D721Med (cell line): ENCODE measurements around the gene JPH2.

Source experiments
- DNase-seq: peaks from one replicate; pipeline ENCODE4 v3.0.0; 2011; ENCODE audit warnings: low spot score; ENCODE audit not compliant: insufficient read length
- FAIRE-seq: peaks from 2 replicates; lab custom pipeline; 2011; peaks lifted over from hg19 to GRCh38; lab: Jason Lieb, UNC
- TF ChIP-seq, protein P1 (sequence below): IDR thresholded peaks from 2 replicates; pipeline ENCODE4 v1.5.1; 2012; ENCODE audit warnings: mild to moderate bottlenecking, control low read depth; ENCODE audit not compliant: insufficient read depth; ENCODE audit errors: missing control alignments

JPH2 gene

DNA sequence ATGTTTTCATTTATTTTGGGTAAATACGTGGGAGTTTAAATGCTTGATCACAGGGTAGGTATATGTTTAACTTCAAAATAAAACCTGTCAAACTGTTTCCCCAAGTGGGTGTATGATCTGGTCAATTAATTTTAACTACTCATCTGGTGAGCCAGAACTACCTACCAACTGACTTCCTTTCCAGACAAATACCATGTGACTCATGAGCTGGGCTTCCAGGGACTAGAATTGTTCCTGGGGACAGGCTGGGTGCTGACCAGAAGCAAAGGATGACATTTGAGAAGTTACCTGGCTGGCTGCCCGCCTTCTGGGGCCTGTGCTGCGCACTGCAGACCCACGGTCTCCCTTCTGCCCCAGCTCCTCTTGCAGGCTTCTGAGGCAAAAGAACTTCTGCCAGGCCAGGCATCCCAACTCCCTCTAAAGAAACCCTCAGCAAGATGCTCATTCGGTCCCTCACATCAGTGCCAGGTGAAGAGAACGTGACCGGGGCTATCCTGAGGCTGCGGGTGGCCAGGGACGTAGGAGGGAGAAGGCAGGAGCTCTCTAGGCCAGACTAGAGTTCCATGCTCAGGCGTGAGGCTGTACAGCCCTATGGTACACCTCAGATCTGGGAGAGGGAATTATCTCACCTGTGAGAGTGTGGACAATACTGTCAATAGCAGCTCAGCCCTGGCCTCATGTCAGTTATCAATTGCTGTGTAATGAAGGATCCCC, 103.6 kb downstream of the JPH2 start:
- TF ChIP-seq, protein P1, sequence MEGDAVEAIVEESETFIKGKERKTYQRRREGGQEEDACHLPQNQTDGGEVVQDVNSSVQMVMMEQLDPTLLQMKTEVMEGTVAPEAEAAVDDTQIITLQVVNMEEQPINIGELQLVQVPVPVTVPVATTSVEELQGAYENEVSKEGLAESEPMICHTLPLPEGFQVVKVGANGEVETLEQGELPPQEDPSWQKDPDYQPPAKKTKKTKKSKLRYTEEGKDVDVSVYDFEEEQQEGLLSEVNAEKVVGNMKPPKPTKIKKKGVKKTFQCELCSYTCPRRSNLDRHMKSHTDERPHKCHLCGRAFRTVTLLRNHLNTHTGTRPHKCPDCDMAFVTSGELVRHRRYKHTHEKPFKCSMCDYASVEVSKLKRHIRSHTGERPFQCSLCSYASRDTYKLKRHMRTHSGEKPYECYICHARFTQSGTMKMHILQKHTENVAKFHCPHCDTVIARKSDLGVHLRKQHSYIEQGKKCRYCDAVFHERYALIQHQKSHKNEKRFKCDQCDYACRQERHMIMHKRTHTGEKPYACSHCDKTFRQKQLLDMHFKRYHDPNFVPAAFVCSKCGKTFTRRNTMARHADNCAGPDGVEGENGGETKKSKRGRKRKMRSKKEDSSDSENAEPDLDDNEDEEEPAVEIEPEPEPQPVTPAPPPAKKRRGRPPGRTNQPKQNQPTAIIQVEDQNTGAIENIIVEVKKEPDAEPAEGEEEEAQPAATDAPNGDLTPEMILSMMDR, result no peak
- no peak for FAIRE-seq
- DNase-seq, result no peak

DNA sequence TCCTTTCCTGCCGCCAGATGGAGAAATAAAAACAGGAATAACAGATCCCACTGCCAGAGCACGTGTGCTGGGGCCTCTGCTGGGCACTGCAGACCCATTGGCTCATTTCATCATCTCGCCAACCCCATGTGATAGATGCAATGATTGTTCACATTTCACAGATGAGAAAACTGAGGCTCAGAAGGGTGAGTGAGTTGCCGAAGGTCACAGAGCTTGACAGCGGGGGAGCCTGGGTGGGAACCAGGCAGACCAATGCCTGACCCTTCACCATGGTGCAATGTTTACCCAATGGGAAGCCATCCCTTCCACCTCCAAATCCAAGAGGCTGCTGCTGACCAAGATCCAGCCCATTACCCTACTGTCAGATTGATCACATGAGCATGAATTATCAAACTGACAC, 105.1 kb downstream of the JPH2 start:
- FAIRE-seq (no peak), DNase-seq (no peak)
- TF ChIP-seq, protein P1, result no peak

DNA sequence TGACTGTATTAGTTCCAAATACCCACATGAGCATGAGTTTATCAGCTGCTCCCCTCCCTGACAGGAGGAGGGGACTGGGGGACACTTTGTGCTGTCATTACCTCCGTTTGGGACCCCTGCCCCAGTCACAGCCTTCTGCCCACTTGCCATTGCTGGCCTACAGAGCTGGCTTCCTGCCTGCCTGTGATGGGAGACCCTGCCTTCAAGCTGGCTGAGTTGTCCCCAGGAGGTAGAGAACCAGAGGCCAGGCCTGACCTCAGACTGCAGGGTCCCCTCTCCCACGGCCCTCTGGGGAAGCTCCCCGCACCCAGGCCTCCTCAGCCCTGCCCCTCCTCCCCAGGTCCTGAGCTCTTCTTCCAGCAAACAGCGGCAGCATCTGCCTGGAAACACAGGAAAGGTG, 105.5 kb downstream of the JPH2 start:
- DNase-seq, result no peak
- TF ChIP-seq, protein P1, result no peak
- FAIRE-seq, result no peak

DNA sequence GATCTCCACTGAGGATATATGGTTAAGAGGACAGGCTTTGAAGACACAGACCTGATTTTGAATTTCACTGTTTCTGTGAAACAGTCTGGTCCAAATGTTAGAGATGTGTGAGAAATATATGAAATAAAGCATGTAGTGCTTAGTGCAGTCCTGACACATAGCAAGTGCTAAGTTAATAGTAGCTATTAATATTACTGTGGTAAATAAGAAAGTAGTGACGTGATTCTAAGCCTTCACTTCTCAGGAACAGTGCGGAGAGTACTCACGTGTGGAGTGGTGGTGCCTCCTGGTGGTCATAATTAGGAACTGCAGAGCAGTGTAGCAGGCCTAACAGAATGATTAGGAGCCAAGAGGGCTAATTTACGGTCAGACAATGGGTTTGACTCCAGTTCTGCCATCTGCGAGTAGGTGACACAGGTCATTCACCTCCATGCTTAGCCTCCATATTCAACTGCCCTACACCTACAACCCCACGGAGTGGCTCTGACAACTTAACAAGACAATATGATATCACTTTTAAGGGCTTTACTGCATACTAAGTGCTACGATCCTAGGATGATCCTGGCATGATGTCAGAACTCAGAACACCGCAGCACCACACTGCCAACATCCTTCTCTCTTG, 106.2 kb downstream of the JPH2 start:
- TF ChIP-seq, protein P1, result peak; percentile 98
- DNase-seq (peak; percentile 58), FAIRE-seq (no peak)

DNA sequence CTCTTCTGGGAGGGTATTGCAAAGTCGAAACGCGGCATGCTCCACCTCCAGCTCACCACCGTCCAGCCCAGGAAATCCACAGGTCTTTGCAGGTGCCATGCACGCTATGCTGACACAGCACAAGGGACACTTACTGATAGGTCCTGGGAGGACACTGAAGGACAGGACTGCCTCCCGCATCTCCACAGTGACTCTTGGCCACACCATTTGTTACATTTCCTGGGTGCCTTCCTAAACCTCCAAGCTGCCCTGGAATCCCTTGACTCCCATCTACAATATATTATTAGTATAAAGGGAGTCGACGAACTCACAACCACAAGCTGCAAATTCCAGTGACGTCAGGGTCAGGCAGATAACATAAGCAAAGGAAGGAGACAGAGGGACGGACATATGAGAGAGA, 106.9 kb downstream of the JPH2 start:
- TF ChIP-seq, protein P1, result no peak
- FAIRE-seq (no peak), DNase-seq (no peak)

DNA sequence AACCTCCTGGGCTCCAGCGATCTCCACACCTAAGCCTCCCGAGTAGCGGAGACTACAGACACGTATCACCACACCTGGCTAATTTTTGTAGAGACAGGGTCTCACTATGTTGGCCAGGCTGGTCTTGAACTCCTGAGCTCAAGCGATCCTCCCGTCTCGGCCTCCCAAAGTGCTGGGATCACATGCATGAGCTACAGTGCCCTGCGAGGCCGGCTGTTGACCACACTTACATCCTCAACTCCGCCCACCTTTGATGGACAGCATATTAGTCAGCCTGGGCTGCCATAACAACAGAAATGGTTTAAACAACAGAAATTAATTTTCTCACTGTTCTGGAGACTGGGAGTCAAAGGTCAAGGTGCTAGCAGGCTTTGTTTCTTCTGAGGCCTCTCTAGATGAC, 107.7 kb downstream of the JPH2 start:
- DNase-seq (no peak), FAIRE-seq (no peak)
- TF ChIP-seq, protein P1, result no peak

DNA sequence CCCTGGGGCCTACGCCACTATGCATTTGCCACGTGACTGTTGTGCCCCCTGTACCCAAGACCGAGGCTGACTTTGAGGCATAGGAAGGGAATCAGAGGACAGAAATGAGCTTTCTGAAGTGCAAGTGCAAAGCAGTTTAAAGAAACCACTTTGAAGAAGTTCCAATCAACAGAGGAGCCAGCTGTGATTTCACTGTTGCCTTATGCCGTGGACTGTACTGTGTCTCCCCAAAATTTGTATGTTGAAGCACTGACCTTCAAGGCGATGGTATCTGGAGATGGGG, 111.1 kb downstream of the JPH2 start:
- FAIRE-seq, result no peak
- TF ChIP-seq, protein P1, result no peak
- DNase-seq, result no peak
